Raji (cell line): ENCODE measurements around the gene SUDS3.

ENCODE experiments used
- POLR2A ChIP-seq: IDR thresholded peaks from 2 replicates; pipeline ENCODE4 v1.6.1; 2011; ENCODE audit warnings: low read depth, low read length, control low read depth; ENCODE audit not compliant: insufficient read depth

The SUDS3 gene

GRCh38 chr12:118409834-118410233, 33.5 kb downstream of the SUDS3 start:
- TF ChIP-seq POLR2A: no peak

DNA sequence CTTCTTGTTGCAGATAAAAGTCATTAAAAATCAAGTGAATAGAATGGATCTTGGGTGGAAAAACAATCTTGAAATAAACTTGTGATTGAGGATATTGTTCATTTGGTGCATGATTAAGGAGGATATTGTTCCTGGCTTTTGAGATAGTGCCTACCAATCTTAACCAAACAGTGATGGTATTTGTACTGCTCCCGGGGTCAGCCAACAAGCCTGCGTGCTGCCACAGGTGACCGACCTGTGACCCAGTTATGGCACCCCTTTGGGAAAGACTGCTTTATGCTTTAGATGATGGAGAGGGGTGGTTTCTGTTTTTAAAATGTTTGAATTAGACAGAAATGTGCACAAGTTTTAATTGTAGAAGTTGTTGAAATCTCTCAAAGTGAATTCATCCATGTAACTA, 41.6 kb downstream of the SUDS3 start:
- no peak for TF ChIP-seq POLR2A

DNA sequence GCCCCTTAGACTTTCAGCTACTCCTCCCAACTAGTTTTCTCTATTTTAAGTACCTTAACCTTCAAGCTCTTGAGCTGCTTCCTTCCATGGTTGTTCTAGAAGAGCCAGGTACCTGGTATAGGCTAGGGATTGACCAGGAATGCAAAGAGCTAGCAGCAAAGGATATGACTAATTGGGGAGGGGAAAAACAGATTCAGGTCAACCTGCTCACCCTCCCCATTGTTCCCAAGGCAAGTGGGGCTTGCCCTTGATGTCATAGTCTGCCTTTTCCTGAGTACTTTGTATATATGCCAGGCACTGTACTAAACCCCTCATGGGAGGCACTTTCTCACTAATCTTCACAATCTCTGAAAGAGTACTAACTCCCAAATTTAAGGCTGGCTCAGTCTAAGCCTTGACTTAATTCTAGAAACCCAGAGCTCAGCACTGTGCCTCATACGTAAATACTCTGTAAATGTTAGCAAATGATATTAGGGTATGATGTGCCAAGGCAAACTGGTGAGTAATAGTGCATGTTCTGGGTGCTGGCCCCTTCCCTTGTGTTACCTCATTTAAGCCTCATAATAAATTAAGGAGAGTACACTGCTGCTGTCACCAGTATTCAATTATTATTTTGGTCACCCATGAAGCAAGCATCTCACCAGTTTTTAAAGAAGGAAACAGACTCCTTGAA, 42.2 kb downstream of the SUDS3 start:
- no peak for TF ChIP-seq POLR2A

- TF ChIP-seq POLR2A: no peak
Observed at GRCh38 chr12:118420673-118421072, 44.3 kb downstream of the SUDS3 start.

- TF ChIP-seq POLR2A: no peak
Observed at GRCh38 chr12:118424884-118425283, 48.5 kb downstream of the SUDS3 start.

GRCh38 chr12:118425364-118425763, 49.0 kb downstream of the SUDS3 start:
- TF ChIP-seq POLR2A: no peak

DNA sequence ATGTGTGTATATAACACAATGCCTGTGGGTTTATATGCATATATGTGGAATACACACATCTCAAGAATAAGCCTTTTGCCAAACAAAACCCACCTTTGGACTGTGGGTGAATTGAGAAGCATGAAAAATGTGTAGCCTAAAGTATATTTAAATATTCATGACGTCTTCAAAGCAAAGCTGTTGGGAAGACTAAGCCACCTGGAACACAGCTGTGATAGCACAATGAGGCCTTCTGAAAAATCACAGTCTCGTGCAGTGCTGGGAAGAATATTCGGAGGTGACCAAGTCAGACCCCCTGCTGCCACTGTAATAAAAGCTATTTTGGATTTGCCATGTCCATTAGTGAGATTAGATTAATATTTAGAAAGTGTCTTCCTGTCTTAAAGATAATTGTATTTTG, 51.5 kb downstream of the SUDS3 start:
- no peak for TF ChIP-seq POLR2A

GRCh38 chr12:118428643-118429042, 52.3 kb downstream of the SUDS3 start:
- TF ChIP-seq POLR2A: no peak

DNA sequence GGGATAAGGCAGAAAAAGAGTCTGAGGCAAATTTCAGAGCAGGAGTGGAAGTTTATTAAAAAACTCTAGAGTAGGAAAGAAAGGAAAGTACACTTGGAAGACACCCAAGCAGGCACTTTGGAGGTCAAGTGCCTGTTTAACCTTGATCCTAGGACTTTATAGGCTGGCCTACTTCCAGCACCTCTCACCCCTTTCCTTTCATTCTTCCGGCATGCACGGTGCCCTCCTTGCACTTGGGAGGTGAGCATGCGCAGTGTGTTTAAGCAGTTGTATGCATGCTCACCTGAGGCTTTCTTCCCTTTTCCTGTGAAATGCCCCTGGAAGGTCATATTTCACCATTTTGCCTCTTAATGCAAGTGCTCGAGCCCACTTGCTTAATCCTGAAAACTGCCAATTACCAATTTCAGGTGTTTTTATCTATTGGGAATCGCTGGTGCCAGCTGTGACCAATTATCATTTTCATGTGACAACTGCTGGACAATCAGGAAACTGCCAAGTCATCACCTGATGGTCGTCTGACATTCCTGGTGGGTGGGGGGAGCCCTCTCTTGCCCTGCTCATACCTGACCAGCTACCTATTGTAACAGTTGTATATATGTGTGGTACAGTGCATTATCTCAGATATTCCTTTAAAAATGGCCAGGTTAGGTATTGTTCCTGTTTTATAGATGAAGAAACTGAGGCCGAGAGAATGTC, 53.5 kb downstream of the SUDS3 start:
- TF ChIP-seq POLR2A: no peak

DNA sequence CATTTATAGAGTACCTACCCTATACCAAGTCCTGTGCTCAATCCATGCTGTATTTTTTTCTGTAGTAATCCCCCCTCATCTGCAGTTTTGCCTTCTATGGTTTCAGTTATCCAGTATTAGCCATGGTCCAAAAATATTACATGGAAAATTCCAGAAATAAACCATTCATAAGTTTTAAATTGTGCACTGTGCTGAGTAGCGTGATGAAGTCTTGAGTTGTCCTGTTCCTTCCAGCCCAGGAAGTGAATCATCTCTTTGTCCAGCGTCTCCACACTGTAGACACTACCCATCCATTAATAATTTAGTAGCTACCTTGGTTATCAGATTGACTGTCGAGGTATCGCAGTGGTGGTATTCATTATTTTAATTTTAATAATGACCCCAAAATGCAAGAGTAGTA, 54.2 kb downstream of the SUDS3 start:
- TF ChIP-seq POLR2A: no peak

GRCh38 chr12:118432812-118433545, 56.6 kb downstream of the SUDS3 start:
- TF ChIP-seq POLR2A: no peak

DNA sequence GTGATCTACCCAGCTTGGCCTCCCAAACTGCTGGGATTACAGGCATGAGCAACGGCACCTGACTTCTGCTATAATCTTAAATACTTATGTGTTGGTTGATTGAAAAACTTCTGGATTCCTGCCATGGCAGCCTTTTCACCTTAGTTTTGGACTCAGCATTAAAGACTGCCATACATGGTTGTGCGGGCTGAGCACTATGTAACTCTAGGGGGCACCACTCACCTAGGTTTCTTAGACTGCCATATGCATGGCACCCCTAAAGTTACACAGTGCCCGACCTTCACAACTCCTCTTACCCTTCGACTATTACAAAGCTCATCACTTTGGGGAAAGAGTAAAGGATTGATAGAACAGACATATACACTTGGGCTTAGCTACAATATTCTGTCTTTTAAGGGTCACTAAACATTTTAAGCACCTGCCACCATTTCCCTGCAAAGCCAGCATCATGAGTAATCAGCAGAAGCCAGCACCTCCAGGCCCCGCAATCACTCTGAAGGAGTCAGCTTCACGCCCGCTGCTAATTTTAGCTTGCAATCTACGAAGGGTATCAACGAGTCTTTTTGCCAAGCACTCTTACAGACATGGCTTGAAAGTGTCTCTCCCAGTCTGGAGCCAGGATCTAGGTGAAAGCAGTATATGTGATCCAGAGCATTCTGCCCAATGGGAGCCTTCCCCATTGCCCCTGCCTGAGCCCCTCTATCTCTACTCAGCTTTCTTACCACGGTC, 59.8 kb downstream of the SUDS3 start:
- no peak for TF ChIP-seq POLR2A

- TF ChIP-seq POLR2A: no peak
Observed at GRCh38 chr12:118436986-118437385, 60.6 kb downstream of the SUDS3 start.

DNA sequence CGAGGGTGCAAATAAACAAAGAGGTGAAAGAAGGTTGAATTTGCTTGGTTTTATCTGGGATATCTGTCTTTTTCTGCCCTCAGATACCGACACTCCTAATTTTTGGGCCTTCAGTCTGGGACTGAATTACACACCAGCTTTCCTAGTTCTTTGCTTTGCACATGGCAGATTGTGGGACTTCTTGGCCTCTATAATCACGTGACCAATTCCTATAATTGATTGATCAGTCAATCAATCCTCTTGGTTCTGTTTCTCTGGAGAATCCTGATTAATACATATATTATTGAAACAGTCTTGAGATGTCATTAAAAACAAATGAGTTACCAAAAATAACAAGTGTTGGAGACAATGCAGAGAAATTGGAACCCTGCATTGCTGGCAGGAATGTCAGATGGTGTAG, 62.7 kb downstream of the SUDS3 start:
- no peak for TF ChIP-seq POLR2A

DNA sequence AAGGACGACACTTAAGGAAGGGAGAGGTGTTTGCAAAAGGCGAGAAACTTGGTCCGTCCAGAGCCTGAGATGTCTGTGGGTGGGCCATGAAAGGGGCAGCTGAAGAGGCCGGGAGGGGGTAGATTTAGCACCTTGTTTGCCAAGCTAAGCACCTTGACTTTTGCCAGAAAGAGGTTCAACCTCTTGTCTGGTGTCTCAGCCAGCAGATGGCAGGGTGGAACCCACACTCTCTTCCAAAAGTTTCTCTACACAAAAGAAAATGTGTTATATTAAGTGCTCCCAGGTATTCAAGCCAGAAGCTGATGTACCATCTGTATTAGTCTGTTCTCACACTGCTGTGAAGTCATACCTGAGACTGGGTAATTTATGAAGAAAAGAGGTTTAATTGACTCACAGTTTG, 69.9 kb downstream of the SUDS3 start:
- no peak for TF ChIP-seq POLR2A
